HG03571 (cell line): ENCODE measurements around the gene CSTPP1.
"Not testable (repeated sequence)": the region's sequence is repeated elsewhere in the genome, so short reads cannot be mapped to it uniquely, and the experiment has no call there.

Source experiments
- ATAC-seq: cut with Tn5 transposase; IDR thresholded peaks from one replicate; pipeline ENCODE4 v1.9.1; 2021; ENCODE audit not compliant: unreplicated experiment

CSTPP1 gene

GRCh38 chr11:47087801-47088200 is 151.2 kb downstream of the CSTPP1 start:
- ATAC-seq, result no peak

GRCh38 chr11:47093541-47093940 is 157.0 kb downstream of the CSTPP1 start:
- ATAC-seq, result no peak

DNA sequence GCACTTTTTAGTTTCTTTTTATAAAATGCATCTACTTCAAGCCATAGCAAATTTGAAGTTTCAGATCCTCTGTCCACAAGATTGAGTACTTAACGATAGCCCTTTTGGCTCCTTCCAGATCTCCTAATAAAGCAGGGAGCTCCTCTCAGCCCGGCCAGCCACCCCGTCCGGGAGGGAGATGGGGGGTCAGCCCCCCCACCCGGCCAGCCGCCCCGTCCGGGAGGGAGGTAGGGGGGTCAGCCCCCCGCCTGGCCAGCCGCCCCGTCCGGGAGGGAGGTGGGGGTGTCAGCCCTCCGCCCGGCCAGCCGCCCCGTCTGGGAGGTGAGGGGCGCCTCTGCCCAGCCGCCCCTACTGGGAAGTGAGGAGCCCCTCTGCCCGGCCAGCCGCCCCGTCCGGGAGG is 160.3 kb downstream of the CSTPP1 start:
- not testable (repeated sequence) for ATAC-seq

GRCh38 chr11:47098223-47098622 is 161.7 kb downstream of the CSTPP1 start:
- ATAC-seq, result not testable (repeated sequence)

- no peak for ATAC-seq
These were observed 162.8 kb downstream of the CSTPP1 start for GRCh38 chr11:47099214-47099917.

DNA sequence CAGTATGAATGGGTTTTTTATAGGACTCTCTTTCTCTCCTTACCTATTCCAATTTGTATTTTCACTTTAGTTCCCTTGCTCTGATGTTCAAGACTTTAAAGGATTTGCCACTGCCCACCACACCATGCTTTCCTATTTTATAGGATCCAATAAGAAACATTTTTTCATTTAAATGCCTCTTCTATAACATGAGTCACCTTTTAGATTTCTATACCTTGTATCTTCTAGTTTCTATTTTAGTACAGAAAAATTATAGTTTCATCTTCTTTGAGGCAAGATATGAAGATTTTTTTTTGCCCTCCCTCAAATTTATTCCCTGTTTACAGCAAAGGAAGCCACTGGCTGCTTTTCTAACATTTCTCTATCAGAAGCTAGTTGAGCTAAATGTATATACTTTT is 163.4 kb downstream of the CSTPP1 start:
- ATAC-seq, result no peak

GRCh38 chr11:47101406-47101805 is 164.8 kb downstream of the CSTPP1 start:
- ATAC-seq, result no peak

DNA sequence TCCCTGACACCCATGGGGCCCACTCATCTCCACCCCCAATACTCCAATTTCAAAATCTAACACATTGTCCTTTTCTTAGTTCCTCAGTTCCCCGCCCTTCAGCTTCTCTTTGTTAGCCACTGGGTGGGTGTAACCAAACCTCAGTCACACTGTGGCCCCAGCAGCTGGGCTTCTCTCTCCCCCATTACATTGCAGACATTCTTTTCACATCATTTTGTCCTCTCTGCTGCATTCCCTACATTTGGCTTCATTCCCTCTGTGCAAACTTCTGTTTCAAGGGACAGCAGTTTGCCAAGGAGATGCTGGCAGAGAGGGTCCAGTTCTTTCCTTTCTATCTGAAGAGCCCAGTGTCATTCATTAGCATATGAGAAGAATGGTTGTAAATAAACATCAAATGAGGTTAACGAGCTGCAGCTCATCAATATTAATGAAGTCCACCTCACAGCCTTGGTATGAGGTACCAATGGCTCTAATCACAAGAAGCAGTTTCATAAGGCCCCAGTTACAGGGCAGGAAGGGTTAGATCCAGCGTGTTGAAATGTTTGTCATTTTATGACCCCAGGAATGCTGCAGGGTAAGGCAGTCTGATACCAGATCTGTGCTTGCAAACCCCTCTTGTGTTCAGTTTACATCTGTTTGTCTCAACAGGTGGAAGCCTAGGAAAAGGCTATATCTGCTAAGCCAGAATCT is 167.8 kb downstream of the CSTPP1 start:
- no peak for ATAC-seq

- no peak for ATAC-seq
These were observed 169.0 kb downstream of the CSTPP1 start for GRCh38 chr11:47105541-47105940.

DNA sequence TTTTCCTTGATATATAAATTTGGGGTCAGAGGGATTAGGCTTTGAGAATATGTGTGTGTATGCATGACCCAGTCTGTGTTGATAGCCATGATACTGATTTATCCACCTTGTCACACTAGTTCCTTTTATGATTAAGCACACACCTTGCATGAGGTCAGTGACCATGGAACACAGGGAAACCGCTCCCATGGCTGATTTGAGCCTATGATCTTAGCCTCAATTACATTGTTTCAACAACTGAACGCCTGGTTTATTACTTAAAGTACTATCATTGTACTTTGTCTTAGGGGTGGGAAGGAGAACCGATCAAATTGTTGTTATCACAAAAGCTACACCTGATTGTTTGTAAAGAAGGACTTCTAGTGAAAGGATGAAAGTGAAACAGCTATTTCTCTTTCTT is 169.4 kb downstream of the CSTPP1 start:
- no peak for ATAC-seq

DNA sequence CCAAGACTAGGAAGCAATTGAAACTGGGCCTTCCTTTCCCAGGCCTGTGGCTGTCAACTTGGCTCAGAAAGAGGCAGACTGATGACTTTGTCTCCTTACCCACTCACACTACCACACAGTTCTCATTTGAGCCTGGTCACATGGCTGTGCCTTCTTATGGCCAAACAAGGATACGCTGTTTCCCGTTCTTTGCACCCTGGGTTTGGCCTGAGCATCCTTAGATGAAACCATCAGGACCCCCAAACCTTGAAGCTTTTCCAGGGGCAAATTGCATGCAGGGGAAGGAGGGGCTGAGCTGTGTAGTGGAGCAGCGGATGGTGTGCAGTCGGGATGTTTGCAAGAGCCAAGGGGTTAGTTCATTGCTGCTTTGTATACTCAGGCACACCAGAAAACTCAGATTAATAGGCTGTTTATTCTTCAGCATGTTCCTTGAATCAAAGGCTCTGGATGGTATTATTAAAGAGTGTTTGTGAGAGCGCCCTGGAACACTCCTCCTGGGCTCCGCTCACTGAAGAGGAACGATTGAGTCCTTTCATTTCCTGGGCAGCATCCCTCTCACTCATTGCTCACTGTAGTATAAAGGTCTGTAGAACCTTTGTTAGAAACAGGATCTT is 170.3 kb downstream of the CSTPP1 start:
- no peak for ATAC-seq

GRCh38 chr11:47107744-47108143 is 171.2 kb downstream of the CSTPP1 start:
- no peak for ATAC-seq

- no peak for ATAC-seq
These were observed 171.7 kb downstream of the CSTPP1 start for GRCh38 chr11:47108214-47108613.

DNA sequence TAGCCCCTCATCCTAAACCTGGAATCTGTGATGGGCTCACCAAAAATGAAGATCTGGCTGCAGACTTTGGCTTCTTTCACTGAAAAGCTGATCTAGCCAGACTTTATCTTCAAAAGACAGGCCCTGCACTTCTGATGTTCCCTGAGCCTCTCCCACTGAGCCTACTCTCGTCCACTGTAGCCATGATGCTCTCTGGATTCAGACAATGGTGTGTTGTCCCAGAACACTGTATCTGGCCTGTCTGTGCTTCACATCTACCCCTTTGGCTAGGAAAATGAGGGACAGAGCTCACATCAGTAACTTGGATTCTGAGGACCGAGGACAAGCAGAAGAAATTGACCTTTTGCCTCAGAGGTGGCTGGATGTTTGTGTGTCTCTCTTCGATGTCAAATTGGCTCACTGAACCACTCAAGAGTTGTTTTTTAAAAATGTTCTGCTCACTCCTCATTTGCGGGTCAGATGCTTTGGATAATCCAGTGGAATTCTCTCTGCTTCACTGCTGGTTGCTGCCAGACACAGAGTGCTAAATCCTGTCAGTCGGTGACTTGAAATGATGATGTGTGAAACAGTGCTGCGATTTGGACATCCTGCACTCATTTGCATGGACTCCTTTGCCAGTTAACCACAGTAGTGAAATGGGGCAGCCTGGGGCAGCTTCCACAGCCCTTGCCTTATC is 172.6 kb downstream of the CSTPP1 start:
- ATAC-seq, result no peak

DNA sequence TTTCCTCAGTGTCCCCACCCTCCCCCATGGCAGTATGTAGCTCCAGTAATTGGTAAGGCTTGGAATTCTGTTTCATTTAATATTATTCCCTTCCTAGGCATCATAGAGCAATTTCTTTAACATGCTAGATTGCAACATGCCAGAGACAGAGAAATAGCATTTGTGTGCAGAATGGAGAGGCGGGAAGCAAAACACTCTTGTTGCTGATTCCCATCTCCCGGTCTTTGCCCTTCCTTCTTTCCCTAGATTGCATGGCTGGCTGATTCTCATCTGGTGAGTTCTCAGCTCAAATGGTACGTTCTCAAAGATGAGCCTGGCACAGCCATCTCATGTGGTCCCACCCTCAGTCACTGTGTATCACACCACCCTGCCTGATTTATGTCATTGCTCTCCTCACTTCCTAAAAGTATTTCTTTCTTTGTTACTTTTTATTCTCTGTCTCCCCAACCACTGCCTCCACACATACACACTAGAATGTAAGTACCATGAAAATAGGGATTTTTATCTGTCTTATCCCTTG is 173.2 kb downstream of the CSTPP1 start:
- ATAC-seq, result no peak

DNA sequence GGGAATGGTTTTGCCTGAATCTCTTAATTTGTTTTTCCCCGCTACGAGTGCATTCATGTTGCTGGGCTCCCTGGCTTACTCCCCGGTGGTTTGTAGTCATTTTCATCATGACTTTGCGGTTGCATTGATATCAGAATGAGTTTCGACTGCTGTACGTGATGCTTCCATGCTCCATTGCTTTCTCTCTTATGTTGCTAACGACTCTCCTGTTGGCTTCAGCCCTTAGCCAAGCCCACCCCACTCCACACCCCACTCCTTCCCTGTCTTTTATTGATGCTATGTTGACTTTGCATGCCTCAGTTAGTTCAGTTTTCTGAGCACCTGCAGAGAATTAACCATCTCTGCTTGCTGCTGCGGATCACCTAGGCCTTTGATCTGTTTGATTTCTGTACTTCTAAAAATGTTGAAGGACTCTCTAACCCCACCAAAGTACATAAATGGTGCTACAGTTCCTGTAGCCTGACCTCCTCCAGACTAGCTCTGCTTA is 174.8 kb downstream of the CSTPP1 start:
- ATAC-seq, result peak; percentile 67

DNA sequence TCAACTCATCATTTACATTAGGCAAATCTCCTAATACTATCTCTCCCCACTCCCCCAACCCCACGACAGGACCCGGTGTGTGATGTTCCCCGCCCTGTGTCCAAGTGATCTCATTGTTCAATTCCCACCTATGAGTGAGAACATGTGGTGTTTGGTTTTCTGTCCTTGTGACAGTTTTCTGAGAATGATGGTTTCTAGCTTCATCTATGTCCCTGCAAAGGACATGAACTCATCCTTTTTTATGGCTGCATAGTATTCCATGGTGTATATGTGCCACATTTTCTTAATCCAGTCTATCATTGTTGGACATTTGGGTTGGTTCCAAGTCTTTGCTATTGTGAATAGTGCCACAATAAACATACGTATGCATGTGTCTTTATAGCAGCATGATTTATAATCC is 176.4 kb downstream of the CSTPP1 start:
- not testable (repeated sequence) for ATAC-seq

- ATAC-seq, result not testable (repeated sequence)
These were observed 182.6 kb downstream of the CSTPP1 start for GRCh38 chr11:47118958-47119688.

GRCh38 chr11:47121056-47121455 is 184.5 kb downstream of the CSTPP1 start:
- no peak for ATAC-seq

DNA sequence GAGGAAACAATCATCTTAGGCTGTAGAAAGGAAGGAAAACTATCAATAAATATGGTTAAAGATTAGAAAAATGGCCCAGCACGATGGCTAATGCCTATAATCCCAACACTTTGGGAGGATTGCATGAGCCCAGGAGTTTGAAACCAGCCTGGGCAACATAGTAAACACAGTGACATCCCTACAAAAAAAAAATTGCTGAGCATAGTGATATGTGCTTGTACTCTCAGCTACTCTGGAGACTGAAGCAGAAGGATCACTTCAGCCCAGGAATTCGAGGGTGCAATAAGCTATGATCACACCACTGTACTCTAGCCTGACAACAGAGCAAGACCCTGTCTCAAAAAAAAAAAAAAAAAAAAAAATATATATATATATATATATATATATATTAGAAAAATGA is 185.2 kb downstream of the CSTPP1 start:
- no peak for ATAC-seq

DNA sequence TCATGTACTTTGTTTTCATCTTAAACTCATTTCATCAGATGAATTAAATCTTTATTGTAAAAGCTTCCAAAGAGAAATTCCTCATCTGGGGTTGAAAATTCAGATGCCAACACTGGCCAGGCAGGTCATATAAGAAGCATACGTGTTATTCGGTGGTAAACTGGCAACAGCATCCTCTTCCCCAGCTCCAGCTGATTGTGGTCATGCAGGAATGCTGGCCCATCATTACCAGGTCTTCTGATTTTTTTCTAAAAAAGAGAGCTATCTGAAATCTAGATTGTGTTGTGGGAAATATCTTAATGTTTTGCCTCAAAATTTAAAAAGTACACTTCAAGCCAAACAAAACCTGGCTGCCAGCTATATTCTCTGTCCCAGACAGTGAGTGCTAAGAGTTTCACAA is 186.5 kb downstream of the CSTPP1 start:
- ATAC-seq, result no peak
